Stimulated activated CD4-positive, alpha-beta T cell treated with anti-CD3 and anti-CD28 coated beads, Interleukin-4, amount 100 ng/mL, for 4 hours (primary cell): ENCODE data around the gene NT5C3B.

Experiments
- DNase-seq, 2 experiments: peaks; one replicate each; pipeline ENCODE4 v3.0.0-alpha.2; 2020

Gene NT5C3B

GRCh38 chr17:41806685-41807445 lies 29.2 kb downstream of the NT5C3B start:
- no peak for DNase-seq

- DNase-seq = no peak
These were observed 32.7 kb downstream of the NT5C3B start for GRCh38 chr17:41803049-41804020.

- DNase-seq = peak; percentile 53 to 74
These were observed 34.4 kb downstream of the NT5C3B start for GRCh38 chr17:41801374-41802271.

- DNase-seq = no peak
These were observed 35.2 kb downstream of the NT5C3B start for GRCh38 chr17:41800601-41801373.

- DNase-seq = no peak
These were observed 36.7 kb downstream of the NT5C3B start for GRCh38 chr17:41799366-41799765.

GRCh38 chr17:41797377-41797776 lies 38.7 kb downstream of the NT5C3B start:
- DNase-seq = no peak

GRCh38 chr17:41796121-41796895 lies 39.7 kb downstream of the NT5C3B start:
- DNase-seq = no peak

- no peak for DNase-seq
These were observed 41.5 kb downstream of the NT5C3B start for GRCh38 chr17:41794540-41794975.

- DNase-seq = no peak
These were observed 42.1 kb downstream of the NT5C3B start for GRCh38 chr17:41793784-41794539.

GRCh38 chr17:41792845-41793783 lies 42.9 kb downstream of the NT5C3B start:
- no peak for DNase-seq

GRCh38 chr17:41787021-41787418 lies 49.0 kb downstream of the NT5C3B start:
- no peak for DNase-seq

GRCh38 chr17:41786227-41787020 lies 49.6 kb downstream of the NT5C3B start, which contains the start of gene JUP:
JUP (minus strand) TSS chr17:41786711; CDS start chr17:41771854, 14,857 bp downstream.
- peak; percentile 81 to 86 for DNase-seq

- DNase-seq = no peak
These were observed 50.2 kb downstream of the NT5C3B start for GRCh38 chr17:41785859-41786226.

- DNase-seq = no peak
These were observed 50.8 kb downstream of the NT5C3B start for GRCh38 chr17:41785091-41785858.

- no peak for DNase-seq
These were observed 51.8 kb downstream of the NT5C3B start for GRCh38 chr17:41784207-41784744.

- DNase-seq = no peak
These were observed 53.9 kb downstream of the NT5C3B start for GRCh38 chr17:41782142-41782541.
